LoVo (cell line): Measurements from ENCODE around the gene ULK4.
"Not testable (repeated sequence)": the region's sequence is repeated elsewhere in the genome, so short reads cannot be mapped to it uniquely, and the experiment has no call there.

Experiments used
- DNase-seq: peaks from one replicate; pipeline ENCODE4 v3.0.0-alpha.2; 2016; ENCODE audit warnings: low spot score

The ULK4 gene

GRCh38 chr3:41578798-41579197 lies 383.1 kb downstream of the ULK4 start:
- no peak for DNase-seq

GRCh38 chr3:41575724-41576123 lies 386.2 kb downstream of the ULK4 start:
- DNase-seq = no peak

DNA sequence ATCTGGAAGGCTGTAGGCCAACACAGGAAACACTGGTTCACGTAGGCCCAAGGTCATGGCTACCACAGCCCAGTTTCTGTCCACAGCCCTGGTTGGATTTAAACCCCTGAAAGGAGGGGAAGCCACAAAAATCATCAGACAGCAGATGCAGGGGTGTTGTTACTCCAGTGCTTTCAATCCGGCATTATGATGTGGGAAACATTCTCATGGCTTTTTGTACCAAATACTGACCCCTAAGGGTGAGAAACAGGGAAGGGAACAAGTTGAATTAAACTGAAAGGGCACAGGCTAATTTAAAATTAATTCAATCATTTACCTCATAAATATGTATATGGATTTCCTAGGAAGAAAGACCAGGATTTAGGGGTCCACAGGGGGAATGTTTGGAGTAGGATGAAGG lies 387.0 kb downstream of the ULK4 start:
- DNase-seq = no peak

DNA sequence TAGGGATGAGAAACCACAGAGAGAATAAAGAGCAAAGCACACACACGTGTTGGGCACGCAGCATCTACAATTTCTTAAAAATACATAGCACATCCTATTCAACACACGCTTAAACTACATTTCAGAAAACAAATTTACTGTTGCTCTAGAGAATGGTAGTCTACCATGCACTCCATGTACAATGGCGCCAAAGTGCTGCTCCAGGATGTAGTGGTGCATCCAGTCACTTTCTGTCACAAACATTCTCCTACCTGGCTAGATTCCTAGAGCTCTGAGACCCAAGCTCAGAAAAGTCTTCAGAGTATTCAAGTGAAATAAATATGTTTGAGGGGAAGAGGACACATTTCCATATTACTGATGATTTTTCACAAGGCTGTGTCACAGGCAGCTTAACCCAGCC lies 388.3 kb downstream of the ULK4 start:
- DNase-seq = no peak

GRCh38 chr3:41572092-41572491 lies 389.8 kb downstream of the ULK4 start:
- DNase-seq = no peak

DNA sequence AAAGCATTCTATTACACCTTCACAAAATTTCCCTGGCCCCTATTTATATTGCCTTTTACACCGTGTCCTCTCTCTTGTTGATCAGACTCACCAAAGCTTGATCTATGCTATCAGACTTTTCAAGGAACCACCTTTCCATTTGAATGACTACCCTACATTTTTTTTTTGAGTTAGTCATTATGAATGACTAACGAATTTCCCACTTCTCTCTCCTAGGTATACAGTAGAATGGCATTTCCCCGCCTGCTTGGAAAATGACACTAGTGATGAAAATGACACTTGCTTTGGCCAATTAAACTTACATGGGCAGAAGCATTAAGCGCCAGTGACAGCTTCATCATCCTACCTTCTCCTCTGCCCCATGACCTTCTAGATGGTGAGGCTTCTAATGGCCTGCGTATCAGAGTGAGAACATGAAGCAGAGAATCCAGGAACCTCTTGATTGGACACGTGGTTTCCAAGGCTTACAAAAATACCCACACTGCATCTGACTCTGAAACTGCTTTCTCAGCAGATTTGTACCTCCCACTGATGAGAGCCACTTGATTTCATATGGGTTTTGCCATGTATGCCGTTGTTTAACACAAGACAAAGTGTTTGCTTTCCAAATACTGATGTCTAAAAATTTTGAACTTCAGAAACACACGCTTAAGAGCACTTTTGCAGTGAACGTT lies 392.1 kb downstream of the ULK4 start:
- DNase-seq = no peak

- DNase-seq = no peak
These were observed 395.9 kb downstream of the ULK4 start for GRCh38 chr3:41565948-41566514.

- DNase-seq = no peak
These were observed 396.9 kb downstream of the ULK4 start for GRCh38 chr3:41565003-41565402.

- not testable (repeated sequence) for DNase-seq
These were observed 405.7 kb downstream of the ULK4 start for GRCh38 chr3:41556245-41556644.

DNA sequence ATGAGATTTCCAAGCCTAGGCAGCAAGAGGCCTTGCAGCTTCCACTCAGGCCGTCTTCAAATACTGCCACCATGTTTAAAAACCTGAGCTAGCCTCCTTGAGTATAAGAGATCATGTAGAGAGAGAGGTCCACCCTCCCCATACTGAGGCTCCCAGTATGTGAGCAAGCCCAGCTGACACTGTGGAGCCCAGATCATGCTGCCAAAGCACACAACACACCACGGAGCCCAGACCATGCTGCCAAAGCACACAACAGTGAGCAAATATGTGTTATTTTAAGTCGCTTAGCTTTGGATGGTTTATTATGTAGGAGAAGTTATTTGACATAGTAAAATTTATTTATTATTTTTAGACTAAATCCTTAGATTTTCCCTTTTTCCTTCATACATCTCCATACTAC lies 428.9 kb downstream of the ULK4 start:
- no peak for DNase-seq

DNA sequence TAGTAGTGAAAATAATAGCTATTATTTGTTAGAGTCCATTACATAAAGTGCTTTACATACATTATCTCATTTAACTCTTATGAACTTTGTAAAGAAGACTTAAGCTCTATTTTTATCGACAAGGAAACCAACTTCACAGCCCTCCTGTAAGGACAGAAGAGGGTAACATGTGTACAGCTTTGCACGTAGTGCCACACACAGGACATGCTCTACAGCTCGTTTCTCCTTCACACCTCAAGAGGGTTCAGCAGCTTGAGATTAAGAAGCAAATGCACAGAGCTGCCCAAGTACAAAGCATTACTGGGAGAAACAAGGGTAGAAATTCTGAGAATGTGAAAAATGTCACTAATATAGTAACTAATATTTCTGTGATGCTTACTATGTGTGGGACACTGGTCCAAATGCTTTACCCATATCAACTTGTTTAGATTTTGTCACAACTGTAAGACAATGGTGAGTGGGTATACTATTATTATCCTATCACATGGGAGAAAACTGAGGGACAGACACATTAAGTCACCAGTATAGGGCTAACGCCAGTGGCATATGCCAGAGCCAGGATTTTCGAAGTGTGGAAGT lies 434.8 kb downstream of the ULK4 start:
- no peak for DNase-seq

DNA sequence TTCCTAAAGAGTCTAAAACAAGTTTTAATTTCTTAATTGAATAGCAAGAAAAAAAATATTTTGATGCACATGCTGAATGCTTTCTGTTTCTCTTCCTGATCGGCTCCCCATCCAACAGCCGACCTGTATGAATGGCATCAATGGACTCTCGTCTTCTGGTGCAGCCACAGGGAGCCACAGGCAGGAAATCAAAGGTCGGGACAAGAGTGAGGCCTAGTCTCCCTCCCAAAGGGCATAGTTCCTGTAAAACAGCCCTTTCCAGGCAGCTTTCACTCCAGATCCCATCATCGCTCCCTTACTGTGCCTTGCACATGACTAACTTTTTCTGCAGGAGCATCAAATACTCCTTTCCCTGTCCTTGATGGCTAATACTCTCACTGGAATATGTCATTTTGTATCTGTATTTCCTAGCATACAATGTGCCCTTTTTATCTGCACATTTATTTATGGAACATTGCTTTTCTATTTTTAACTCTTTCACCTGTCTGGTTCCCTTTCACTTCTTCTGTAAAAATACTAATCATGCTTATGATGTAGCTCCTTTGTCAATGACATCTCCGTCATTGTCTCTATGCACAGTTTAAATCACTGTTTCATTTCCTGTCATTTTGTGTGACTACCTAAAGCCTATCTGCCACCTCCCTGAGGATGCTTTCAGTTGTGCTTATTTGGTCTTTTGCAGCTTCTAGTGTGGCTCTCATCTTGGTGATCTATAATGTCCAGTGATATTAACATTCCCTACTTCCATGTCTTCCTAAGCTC lies 436.4 kb downstream of the ULK4 start:
- no peak for DNase-seq

DNA sequence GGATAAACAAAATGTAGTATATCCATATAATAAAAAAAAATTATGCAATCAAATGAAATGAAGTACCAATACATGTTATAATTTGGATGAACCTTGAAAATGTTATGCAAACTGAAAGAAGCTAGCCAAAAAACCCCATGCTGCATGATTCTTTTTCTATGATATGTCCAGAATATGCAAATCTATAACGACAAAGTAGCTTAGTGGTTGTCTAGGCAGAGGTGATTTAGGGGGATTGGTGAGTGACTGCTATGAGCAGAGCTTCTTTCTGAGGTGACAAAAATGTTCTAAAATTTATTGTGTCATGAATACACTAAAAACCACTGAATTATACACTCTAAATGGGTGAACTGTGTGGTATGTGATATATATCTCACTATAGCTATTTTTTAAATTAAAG lies 438.0 kb downstream of the ULK4 start:
- DNase-seq = no peak

DNA sequence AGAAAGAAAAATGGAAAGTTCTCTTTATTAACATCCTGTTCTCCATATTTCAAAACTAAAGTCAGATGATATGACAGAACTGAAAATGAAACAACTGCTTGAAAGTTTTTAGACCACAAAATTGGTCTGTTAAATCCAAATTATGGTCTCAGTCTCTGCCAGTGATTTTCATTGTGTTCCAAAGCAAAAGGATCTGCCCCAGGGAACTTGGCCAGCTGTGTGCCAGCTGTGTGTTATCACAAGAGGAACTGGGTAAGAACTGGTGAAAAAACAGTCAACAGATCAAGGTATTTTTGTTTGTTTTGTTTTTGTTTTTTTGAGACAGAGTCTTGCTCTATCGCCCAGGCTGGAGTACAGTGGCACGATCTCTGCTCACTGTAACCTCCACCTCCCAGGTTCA lies 439.3 kb downstream of the ULK4 start:
- DNase-seq = no peak

DNA sequence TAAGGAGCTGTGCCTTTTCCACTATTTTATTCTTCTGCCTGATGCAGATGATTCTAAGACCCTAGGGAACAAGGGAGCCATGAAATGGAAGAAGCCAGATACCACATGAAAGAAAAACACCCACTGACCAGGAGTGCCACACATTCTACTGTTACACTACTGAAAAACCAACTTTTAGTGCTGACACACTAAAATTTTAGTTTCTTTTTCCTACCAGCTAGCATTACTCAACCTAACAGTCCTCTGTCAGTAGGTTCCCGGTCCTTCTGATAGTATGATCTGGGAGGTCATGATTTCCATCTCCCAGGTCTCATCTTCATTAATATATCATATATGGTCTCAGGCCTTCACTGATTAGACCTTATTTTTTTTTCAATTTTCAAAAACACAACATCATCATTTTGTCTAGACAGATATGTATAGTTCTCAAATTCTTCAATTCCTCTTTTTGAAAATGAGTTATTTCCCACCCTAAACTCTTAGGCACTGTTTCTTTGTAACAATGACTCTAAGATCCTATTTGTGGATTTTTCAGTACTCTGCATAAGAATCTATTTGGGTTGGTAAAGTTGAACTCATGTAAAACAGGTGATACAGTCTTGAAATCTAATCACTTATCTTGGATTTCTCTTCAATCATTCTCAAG lies 440.8 kb downstream of the ULK4 start:
- DNase-seq = no peak

DNA sequence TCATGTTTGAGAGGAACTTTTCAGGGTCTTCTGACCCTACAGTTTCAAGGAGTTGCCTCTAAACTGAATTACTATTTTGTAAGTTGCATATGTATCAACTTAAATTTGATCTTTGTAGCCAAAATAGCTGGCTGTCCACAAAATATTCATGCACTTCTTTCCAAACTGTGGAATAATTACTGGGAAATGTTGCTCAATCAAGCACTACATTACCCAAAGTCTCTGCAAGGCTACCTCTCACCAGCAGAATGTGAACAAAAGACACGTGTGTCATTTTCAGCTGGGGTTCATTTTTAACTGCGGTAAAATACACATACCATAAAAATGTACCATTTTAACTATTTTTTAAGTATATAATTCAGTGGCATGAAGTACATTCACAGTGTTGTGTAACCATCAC lies 442.2 kb downstream of the ULK4 start:
- DNase-seq = no peak

DNA sequence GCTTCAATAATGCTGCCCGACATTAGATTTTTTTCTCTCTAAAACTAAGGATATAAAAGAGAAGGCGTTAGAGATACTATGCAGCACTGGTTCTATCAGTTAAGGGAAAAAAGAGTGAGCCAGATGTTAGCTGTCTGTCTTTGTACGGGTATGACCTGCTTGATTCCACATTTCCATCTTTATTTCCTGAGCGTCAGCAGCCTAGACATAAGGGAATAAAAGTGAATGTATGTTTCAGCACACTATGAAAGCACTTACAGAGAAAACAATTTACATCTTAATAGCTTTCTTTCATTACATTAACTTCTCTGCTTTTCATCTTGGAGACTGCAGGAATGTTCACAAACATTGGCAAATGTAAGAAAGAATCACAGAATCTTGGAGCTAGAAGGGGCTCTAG lies 443.3 kb downstream of the ULK4 start:
- DNase-seq = no peak

DNA sequence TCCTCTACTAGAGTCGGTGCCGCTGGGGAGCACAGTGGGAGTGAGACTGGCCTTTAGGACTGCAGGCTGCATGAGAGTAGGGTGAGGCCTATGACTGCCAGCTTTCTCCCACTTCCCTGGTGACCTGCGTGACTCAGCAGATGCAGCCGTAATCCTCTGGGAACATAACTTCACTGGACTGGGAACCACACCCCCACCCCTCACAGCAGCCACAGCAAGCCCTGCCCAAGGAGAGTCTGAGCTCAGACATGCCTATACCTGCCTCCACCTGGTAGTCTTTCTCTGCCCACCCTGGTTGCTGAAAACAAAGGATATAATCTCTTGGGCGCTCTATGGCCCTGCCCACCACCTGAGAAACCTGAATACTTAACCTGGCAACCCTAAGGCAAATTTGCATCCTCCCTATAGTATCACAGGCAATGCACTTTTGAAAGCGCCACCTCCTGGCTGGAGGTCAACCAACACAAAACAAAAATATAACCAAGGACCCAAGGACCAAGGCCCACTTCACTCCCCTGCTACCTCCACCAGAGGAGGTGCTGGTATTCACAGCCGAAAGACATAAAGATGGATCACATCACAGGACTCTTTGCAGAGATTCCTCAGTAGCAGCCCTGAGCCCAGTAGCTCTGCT lies 453.7 kb downstream of the ULK4 start:
- no peak for DNase-seq

DNA sequence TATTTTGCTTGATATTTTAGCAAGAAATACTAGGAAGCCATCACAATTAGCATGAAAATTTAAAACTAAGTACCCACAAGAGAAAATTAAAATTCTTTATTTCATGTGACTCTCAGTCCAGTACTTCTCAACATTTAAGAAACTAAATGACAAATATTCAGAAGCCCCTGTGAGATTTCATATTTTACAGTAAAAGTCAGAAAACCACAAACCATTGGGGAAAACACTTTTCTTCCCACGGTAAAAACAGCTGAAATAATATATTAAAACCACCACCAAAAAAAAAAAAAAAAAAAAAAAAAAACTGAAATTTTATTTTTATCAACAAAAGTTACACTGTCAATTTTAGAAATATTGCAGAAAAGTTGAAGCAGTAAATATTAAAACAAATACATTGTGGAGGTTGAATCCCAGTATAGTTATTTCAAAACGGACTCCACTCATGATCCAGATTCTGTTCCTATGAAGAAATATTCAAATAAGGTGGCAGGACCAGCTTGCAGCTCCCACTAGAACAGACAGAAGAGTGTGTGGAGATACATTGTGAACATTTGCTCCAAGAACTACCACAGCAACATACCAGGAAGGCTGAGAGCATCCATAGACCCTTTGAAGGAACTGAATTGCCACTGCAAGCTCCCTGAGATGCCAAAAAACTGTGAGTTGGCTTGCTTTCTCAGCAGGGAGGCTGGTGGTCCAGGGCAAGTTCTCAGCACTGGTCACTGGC lies 454.4 kb downstream of the ULK4 start:
- no peak for DNase-seq

DNA sequence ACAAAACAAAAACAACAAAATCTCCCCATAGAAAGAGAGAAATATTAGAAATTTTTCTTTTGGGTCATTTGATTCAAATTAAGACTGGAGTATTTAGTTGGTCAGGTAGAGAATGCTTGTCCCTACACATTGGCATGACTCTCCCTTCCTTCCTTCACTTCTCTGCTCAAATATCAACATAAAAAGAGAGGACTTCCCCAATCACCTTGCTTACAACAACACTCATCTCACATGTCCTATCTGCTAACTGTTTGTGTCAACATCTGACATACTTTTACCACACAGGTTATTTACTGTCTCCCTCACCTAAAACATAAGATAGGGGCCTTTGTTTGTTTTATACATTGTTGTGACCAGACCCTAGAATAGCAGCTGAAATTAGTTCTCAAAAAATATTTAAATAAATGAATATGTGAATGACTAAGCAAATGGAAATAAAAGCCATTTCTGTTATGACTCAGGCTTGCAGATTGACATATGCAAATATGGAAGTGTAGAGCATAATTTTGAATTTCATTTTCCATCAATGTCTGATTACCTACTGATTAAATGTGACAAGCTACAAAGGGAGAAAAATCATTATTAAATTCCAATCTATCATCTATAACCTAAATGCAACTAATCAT lies 457.8 kb downstream of the ULK4 start:
- no peak for DNase-seq

GRCh38 chr3:41502481-41502880 lies 459.4 kb downstream of the ULK4 start:
- DNase-seq = no peak
